Measurements from ENCODE around the gene TIAM2.

DNA sequence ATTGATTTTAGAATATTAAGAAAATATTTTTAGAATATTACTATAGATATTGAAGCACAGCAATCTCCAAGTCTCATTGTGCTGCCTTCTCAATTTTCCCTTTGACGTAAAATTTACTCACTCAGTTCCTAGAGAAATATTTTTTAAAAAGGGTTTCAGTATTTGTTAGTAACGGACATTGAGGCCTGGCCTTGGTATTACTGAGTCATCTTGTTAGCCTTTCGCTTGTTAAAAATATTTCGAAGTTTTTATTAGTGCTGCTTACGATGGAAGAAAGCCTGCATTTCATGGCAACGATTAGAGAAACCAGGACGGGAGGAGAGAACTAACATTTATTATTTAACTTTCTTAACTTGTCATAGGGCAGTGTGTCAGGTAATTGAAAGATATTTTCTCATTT lies 82.2 kb downstream of the TIAM2 start:
- TF ChIP-seq, protein P1, sequence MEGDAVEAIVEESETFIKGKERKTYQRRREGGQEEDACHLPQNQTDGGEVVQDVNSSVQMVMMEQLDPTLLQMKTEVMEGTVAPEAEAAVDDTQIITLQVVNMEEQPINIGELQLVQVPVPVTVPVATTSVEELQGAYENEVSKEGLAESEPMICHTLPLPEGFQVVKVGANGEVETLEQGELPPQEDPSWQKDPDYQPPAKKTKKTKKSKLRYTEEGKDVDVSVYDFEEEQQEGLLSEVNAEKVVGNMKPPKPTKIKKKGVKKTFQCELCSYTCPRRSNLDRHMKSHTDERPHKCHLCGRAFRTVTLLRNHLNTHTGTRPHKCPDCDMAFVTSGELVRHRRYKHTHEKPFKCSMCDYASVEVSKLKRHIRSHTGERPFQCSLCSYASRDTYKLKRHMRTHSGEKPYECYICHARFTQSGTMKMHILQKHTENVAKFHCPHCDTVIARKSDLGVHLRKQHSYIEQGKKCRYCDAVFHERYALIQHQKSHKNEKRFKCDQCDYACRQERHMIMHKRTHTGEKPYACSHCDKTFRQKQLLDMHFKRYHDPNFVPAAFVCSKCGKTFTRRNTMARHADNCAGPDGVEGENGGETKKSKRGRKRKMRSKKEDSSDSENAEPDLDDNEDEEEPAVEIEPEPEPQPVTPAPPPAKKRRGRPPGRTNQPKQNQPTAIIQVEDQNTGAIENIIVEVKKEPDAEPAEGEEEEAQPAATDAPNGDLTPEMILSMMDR (IDR thresholded peaks at IDR 0.05 in 2 of 3, conservative IDR thresholded peaks at IDR 0.05 in 1 of 3; ENCODE audit: insufficient read depth in 2 of 3, low read depth in 1 of 3, low read length in 3 of 3) = no peak
- TF ChIP-seq RFX5 (IDR thresholded peaks at IDR 0.05; ENCODE audit: low read depth, low read length) (no peak), DDX20 (tag; IDR thresholded peaks at IDR 0.05; ENCODE audit: low read depth) (no peak), SIN3A (IDR thresholded peaks at IDR 0.05; ENCODE audit: borderline replicate concordance in 2 of 2, control insufficient read depth in 1 of 2, low read depth in 2 of 2, low read length in 2 of 2) (no peak), IRF2 (CRISPR knock-in tag; IDR thresholded peaks at IDR 0.05) (no peak), MBD2 (IDR thresholded peaks at IDR 0.05; ENCODE audit: borderline replicate concordance, low read depth) (no peak), MAZ (CRISPR knock-in tag; conservative IDR thresholded peaks at IDR 0.05 in 1 of 2, IDR thresholded peaks at IDR 0.05 in 1 of 2) (no peak), ZNF324 (CRISPR knock-in tag; IDR thresholded peaks at IDR 0.05) (no peak)
- TF ChIP-seq, protein P2, sequence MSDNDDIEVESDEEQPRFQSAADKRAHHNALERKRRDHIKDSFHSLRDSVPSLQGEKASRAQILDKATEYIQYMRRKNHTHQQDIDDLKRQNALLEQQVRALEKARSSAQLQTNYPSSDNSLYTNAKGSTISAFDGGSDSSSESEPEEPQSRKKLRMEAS (CRISPR knock-in tag; IDR thresholded peaks at IDR 0.05) = no peak

Data from K562 (cell line).